H9 (cell line): Measurements from ENCODE around the gene ARHGAP15. TPM values are rescaled to one million over a fixed set of nuclear protein-coding genes. Genes with fewer than 3 reads are reported as not detected.

Experiments
- DNase-seq: peaks from one replicate; pipeline ENCODE4 v3.0.0-alpha.2; 2017
- H2AFZ ChIP-seq: one replicate; pipeline ENCODE4 v1.6.1; 2013; ENCODE audit warnings: mild to moderate bottlenecking, low read length, control low read depth, moderate library complexity
- H2AK5ac ChIP-seq: 2 replicates; pipeline ENCODE4 v1.6.1; 2013; ENCODE audit warnings: low read length, control low read depth, mixed read lengths; ENCODE audit not compliant: insufficient read length
- H2BK120ac ChIP-seq: one replicate; pipeline ENCODE4 v1.6.1; 2013; ENCODE audit warnings: low read depth, mild to moderate bottlenecking, low read length, control low read depth, inconsistent platforms; ENCODE audit not compliant: poor library complexity, severe bottlenecking
- H2BK12ac ChIP-seq: 2 replicates; pipeline ENCODE4 v1.6.1; 2013; ENCODE audit warnings: low read length, control low read depth, mixed read lengths, low read depth; ENCODE audit not compliant: insufficient read length
- H2BK15ac ChIP-seq: 2 replicates; pipeline ENCODE4 v1.6.1; 2013; ENCODE audit warnings: low read depth, low read length, control low read depth
- H2BK20ac ChIP-seq: one replicate; pipeline ENCODE4 v1.6.1; 2013; ENCODE audit warnings: low read depth, mild to moderate bottlenecking, low read length, control low read depth, inconsistent platforms; ENCODE audit not compliant: poor library complexity, severe bottlenecking
- H2BK5ac ChIP-seq: 2 replicates; pipeline ENCODE4 v1.6.1; 2013; ENCODE audit warnings: low read length, control low read depth, mixed read lengths; ENCODE audit not compliant: insufficient read length
- H3K14ac ChIP-seq: 2 replicates; pipeline ENCODE4 v1.6.1; 2013; ENCODE audit warnings: low read length, control low read depth; ENCODE audit not compliant: insufficient read depth
- H3K18ac ChIP-seq: 2 replicates; pipeline ENCODE4 v1.6.1; 2013; ENCODE audit warnings: low read depth, mild to moderate bottlenecking, mixed read lengths, low read length, control low read depth; ENCODE audit not compliant: insufficient read length
- H3K23ac ChIP-seq: 2 replicates; pipeline ENCODE4 v1.6.1; 2013; ENCODE audit warnings: low read length, control low read depth, mixed read lengths, low read depth; ENCODE audit not compliant: insufficient read length
- H3K23me2 ChIP-seq: 2 replicates; pipeline ENCODE4 v1.6.1; 2013; ENCODE audit warnings: low read depth, mild to moderate bottlenecking, mixed read lengths, low read length, control low read depth; ENCODE audit not compliant: insufficient read length, poor library complexity, severe bottlenecking
- H3K27ac ChIP-seq: 2 replicates; pipeline ENCODE4 v1.5.1; 2013; ENCODE audit warnings: low read length, control low read depth, mixed read lengths, low read depth; ENCODE audit not compliant: insufficient read length
- H3K27me3 ChIP-seq: 2 replicates; pipeline ENCODE4 v1.6.1; 2013; ENCODE audit warnings: low read length, control low read depth, inconsistent platforms; ENCODE audit not compliant: insufficient read depth
- H3K4ac ChIP-seq: 2 replicates; pipeline ENCODE4 v1.6.1; 2013; ENCODE audit warnings: low read depth, mild to moderate bottlenecking, control low read depth, inconsistent platforms, low read length, moderate library complexity
- H3K4me1 ChIP-seq: 2 replicates; pipeline ENCODE4 v1.6.1; 2013; ENCODE audit warnings: low read length, control low read depth, inconsistent platforms; ENCODE audit not compliant: insufficient read depth
- H3K4me2 ChIP-seq: 2 replicates; pipeline ENCODE4 v1.6.1; 2013; ENCODE audit warnings: low read length, control low read depth, mixed read lengths; ENCODE audit not compliant: insufficient read length, insufficient read depth
- H3K56ac ChIP-seq: 2 replicates; pipeline ENCODE4 v1.6.1; 2013; ENCODE audit warnings: low read depth, mild to moderate bottlenecking, mixed read lengths, low read length, control low read depth; ENCODE audit not compliant: insufficient read length
- H3K79me1 ChIP-seq: 2 replicates; pipeline ENCODE4 v1.6.1; 2013; ENCODE audit warnings: low read depth, mild to moderate bottlenecking, moderate library complexity, low read length, control low read depth, inconsistent platforms; ENCODE audit not compliant: insufficient read depth, poor library complexity, severe bottlenecking
- H3K79me2 ChIP-seq: 2 replicates; pipeline ENCODE4 v1.6.1; 2013; ENCODE audit warnings: low read length, control low read depth, inconsistent platforms; ENCODE audit not compliant: insufficient read depth
- H3K9ac ChIP-seq: 2 replicates; pipeline ENCODE4 v1.6.1; 2013; ENCODE audit warnings: low read length, control low read depth, mixed read lengths; ENCODE audit not compliant: insufficient read length; ENCODE audit errors: extremely low read depth
- H3K9me3 ChIP-seq: one replicate; pipeline ENCODE4 v1.6.1; 2013; ENCODE audit warnings: low read depth, low read length, inconsistent platforms; ENCODE audit not compliant: control insufficient read depth
- H3T11ph ChIP-seq: one replicate; pipeline ENCODE4 v1.6.1; 2013; ENCODE audit warnings: mild to moderate bottlenecking, low read length, control low read depth, inconsistent platforms
- H4K20me1 ChIP-seq: one replicate; pipeline ENCODE4 v1.6.1; 2013; ENCODE audit not compliant: control insufficient read depth, insufficient read length, insufficient read depth
- H4K5ac ChIP-seq: 2 replicates; pipeline ENCODE4 v1.6.1; 2013; ENCODE audit warnings: low read depth, mild to moderate bottlenecking, mixed read lengths, low read length, control low read depth; ENCODE audit not compliant: insufficient read length
- H4K8ac ChIP-seq: replicated peaks from 2 replicates; pipeline ENCODE4 v1.6.1; 2013; ENCODE audit warnings: low read length, control low read depth, mixed read lengths, low read depth; ENCODE audit not compliant: insufficient read length
- H4K91ac ChIP-seq: 2 replicates; pipeline ENCODE4 v1.6.1; 2013; ENCODE audit warnings: low read depth, mild to moderate bottlenecking, moderate library complexity, mixed read lengths, low read length, control low read depth; ENCODE audit not compliant: insufficient read length
- H3K27ac Mint-ChIP-seq, 3 experiments: 2 replicates in 2 of 3; 3 replicates in 1 of 3; pipeline ENCODE4 v1.8.0; 2020 to 2021; ENCODE audit warnings: mixed read lengths in 3 of 3, mild to moderate bottlenecking in 1 of 3, moderate library complexity in 1 of 3
- H3K27me3 Mint-ChIP-seq: 2 replicates; pipeline ENCODE4 v1.8.0; 2021; ENCODE audit warnings: low read depth, mild to moderate bottlenecking, moderate library complexity, mixed read lengths
- H3K36me3 Mint-ChIP-seq, 3 experiments: 2 replicates in 2 of 3; 3 replicates in 1 of 3; pipeline ENCODE4 v1.8.0; 2020 to 2021; ENCODE audit warnings: low read depth in 3 of 3, mixed read lengths in 3 of 3; ENCODE audit not compliant: insufficient read depth in 1 of 3
- H3K4me1 Mint-ChIP-seq, 2 experiments: 2 replicates each; pipeline ENCODE4 v1.8.0; 2020; ENCODE audit warnings: mixed read lengths in 2 of 2
- H3K4me3 Mint-ChIP-seq, 2 experiments: 2 replicates in 1 of 2; 3 replicates in 1 of 2; pipeline ENCODE4 v1.8.0; 2020 to 2021; ENCODE audit warnings: mild to moderate bottlenecking in 2 of 2, mixed read lengths in 2 of 2, moderate library complexity in 1 of 2
- H3K9me3 Mint-ChIP-seq, 2 experiments: 2 replicates in 1 of 2; 3 replicates in 1 of 2; pipeline ENCODE4 v1.8.0; 2020; ENCODE audit warnings: mild to moderate bottlenecking in 2 of 2, mixed read lengths in 2 of 2, moderate library complexity in 1 of 2
- CTCF ChIP-seq: fragments of 200-600 bp; sonication (generic); conservative IDR thresholded peaks from 3 replicates; pipeline ENCODE4 v1.8.0; 2021; ENCODE audit warnings: antibody characterized with exemption, mild to moderate bottlenecking
- WGBS: extraction: QIAGEN DNeasy Blood & Tissue Kit; methylation state at CpG from one replicate; pipeline ENCODE4 v1.1.7; 2013; ENCODE audit warnings: missing lambda C conversion rate, low lambda C conversion rate, mixed read lengths; ENCODE audit not compliant: insufficient read length; ENCODE audit errors: extremely low coverage; 5-methylcytosine and 5-hydroxymethylcytosine counted together
- total RNA-seq: library from RNA; stranded (reverse); gene quantifications from 2 replicates; pipeline ENCODE4 v1.2.1, GENCODE V29; 2021

Gene ARHGAP15
- total RNA-seq, 1 experiment from 2014 or later: not detected

DNA sequence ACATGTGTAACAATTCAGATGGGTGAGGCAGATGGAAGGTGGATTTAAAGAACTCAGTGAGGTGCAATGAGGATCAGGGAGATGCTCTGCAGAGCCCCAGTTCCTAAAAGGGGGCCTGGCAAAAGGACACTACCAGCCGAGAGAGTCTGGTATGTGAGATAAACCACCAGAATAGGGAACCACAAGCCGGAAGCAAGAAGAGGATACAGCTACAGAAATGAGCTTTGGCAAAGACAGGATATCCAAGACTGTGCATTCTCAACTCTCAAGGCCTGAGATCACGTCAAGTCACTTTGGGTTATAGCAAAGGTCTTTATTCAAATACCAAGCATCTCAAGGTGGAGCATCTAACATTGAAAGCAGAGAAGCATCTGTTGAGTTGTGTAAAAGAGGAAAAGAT lies 293.5 kb downstream of the ARHGAP15 start:
- no peaks in the 10 kb centered on the region for H3K9me3 Mint-ChIP-seq
- no peak overlapping the region for H2BK20ac ChIP-seq
- no CpG with 5 or more reads among the region's 3 CpGs for WGBS
- H3K27me3 ChIP-seq: no peaks in the 10 kb centered on the region
- H3K4me1 ChIP-seq: no peaks in the 10 kb centered on the region
- H2AK5ac ChIP-seq: no peak overlapping the region
- no peak for DNase-seq
- no peaks in the 10 kb centered on the region for H3K79me1 ChIP-seq
- no peaks in the 10 kb centered on the region for H3K9me3 ChIP-seq
- no peak overlapping the region for H3K27ac Mint-ChIP-seq
- H3K56ac ChIP-seq: no peak overlapping the region
- H3K27me3 Mint-ChIP-seq: no peaks in the 10 kb centered on the region
- no peak overlapping the region for H3K4me2 ChIP-seq
- no peaks in the 10 kb centered on the region for H3K36me3 Mint-ChIP-seq
- no peak overlapping the region for H3K23ac ChIP-seq
- no peak overlapping the region for H4K91ac ChIP-seq
- no peak overlapping the region for H3K27ac ChIP-seq
- H3T11ph ChIP-seq: no peak overlapping the region
- H4K8ac ChIP-seq: no peak overlapping the region
- no peak overlapping the region for H2BK120ac ChIP-seq
- no peak overlapping the region for H3K9ac ChIP-seq
- H2AFZ ChIP-seq: no peak overlapping the region
- H3K4me1 Mint-ChIP-seq: no peaks in the 10 kb centered on the region
- H4K20me1 ChIP-seq: no peaks in the 10 kb centered on the region
- no peak overlapping the region for H2BK15ac ChIP-seq
- no peaks in the 10 kb centered on the region for H3K23me2 ChIP-seq
- H3K18ac ChIP-seq: no peak overlapping the region
- no peak overlapping the region for H2BK12ac ChIP-seq
- H2BK5ac ChIP-seq: no peak overlapping the region
- no peaks in the 10 kb centered on the region for H3K79me2 ChIP-seq
- H3K4me3 Mint-ChIP-seq: no peak overlapping the region
- no peak overlapping the region for H3K4ac ChIP-seq
- no peak overlapping the region for H3K14ac ChIP-seq
- no peak for TF ChIP-seq CTCF
- H4K5ac ChIP-seq: no peak overlapping the region
